OCI-LY1 (cell line): ENCODE measurements around the gene KIF20A.

Source experiments
- H2AFZ ChIP-seq: fragments of 200-600 bp; sonication (generic), shearing (Covaris generic); 2 replicates; pipeline ENCODE4 v1.6.0; 2014; ENCODE audit warnings: antibody characterized with exemption, mild to moderate bottlenecking, low read length
- H3F3A ChIP-seq: fragments of 200-600 bp; sonication (generic), shearing (Covaris generic); 2 replicates; pipeline ENCODE4 v1.6.0; 2014; ENCODE audit warnings: mild to moderate bottlenecking, antibody characterized with exemption, low read length, moderate library complexity; ENCODE audit not compliant: insufficient read depth
- H3K27ac ChIP-seq: fragments of 200-600 bp; sonication (generic); 2 replicates; pipeline ENCODE4 v1.5.1; 2014; ENCODE audit warnings: low read length, mixed run types, mild to moderate bottlenecking, low read depth; ENCODE audit not compliant: poor library complexity, severe bottlenecking
- H3K27me3 ChIP-seq: fragments of 200-600 bp; sonication (generic); 2 replicates; pipeline ENCODE4 v1.6.0; 2014; ENCODE audit warnings: antibody characterized with exemption, mild to moderate bottlenecking, low read length, moderate library complexity; ENCODE audit not compliant: insufficient read depth
- H3K36me3 ChIP-seq: fragments of 200-600 bp; sonication (generic); 2 replicates; pipeline ENCODE4 v1.6.1; 2014; ENCODE audit warnings: mild to moderate bottlenecking, antibody characterized with exemption, low read length, moderate library complexity, mixed read lengths; ENCODE audit not compliant: insufficient read depth
- H3K4me1 ChIP-seq: fragments of 200-600 bp; sonication (generic); 2 replicates; pipeline ENCODE4 v1.5.1; 2014; ENCODE audit warnings: mild to moderate bottlenecking, low read length, moderate library complexity; ENCODE audit not compliant: insufficient read depth, severe bottlenecking
- H3K4me2 ChIP-seq: fragments of 200-600 bp; sonication (generic), shearing (Covaris generic); 2 replicates; pipeline ENCODE4 v1.6.1; 2014; ENCODE audit warnings: low read length
- H3K4me3 ChIP-seq: fragments of 200-600 bp; sonication (generic); 2 replicates; pipeline ENCODE4 v1.5.1; 2014; ENCODE audit warnings: low read length, low read depth, mild to moderate bottlenecking, mixed read lengths; ENCODE audit not compliant: poor library complexity, severe bottlenecking
- H3K79me2 ChIP-seq: fragments of 200-600 bp; shearing (Covaris generic); 2 replicates; pipeline ENCODE4 v1.6.1; 2016; ENCODE audit warnings: mixed run types, low read length, mixed read lengths; ENCODE audit not compliant: insufficient read depth
- H3K9ac ChIP-seq: fragments of 200-600 bp; sonication (generic), shearing (Covaris generic); 2 replicates; pipeline ENCODE4 v1.6.1; 2014; ENCODE audit warnings: mild to moderate bottlenecking, low read length, mixed read lengths
- H3K9me2 ChIP-seq: fragments of 200-600 bp; sonication (generic), shearing (Covaris generic); 2 replicates; pipeline ENCODE4 v1.6.1; 2014; ENCODE audit warnings: low read depth, mild to moderate bottlenecking, low read length, mixed read lengths
- H3K9me3 ChIP-seq: fragments of 200-600 bp; shearing (Covaris generic); 2 replicates; pipeline ENCODE4 v1.6.1; 2014; ENCODE audit warnings: low read length, mixed read lengths
- H4K20me1 ChIP-seq: fragments of 200-600 bp; sonication (generic), shearing (Covaris generic); 2 replicates; pipeline ENCODE4 v1.6.0; 2016; ENCODE audit warnings: mild to moderate bottlenecking, low read length; ENCODE audit not compliant: insufficient read depth
- EZH2 ChIP-seq: fragments of 200-600 bp; sonication (generic), shearing (Covaris generic); IDR thresholded peaks from 2 replicates; pipeline ENCODE4 v1.8.0; 2017; ENCODE audit warnings: borderline replicate concordance, mixed run types, mild to moderate bottlenecking, antibody characterized with exemption, low read length, moderate library complexity, mixed read lengths
- TF ChIP-seq, protein P1 (sequence below): fragments of 200-600 bp; sonication (generic), shearing (Covaris generic); IDR thresholded peaks from 2 replicates; pipeline ENCODE4 v1.5.1; 2017; ENCODE audit warnings: mild to moderate bottlenecking, antibody characterized with exemption, low read length, moderate library complexity, mixed read lengths

Gene KIF20A

DNA sequence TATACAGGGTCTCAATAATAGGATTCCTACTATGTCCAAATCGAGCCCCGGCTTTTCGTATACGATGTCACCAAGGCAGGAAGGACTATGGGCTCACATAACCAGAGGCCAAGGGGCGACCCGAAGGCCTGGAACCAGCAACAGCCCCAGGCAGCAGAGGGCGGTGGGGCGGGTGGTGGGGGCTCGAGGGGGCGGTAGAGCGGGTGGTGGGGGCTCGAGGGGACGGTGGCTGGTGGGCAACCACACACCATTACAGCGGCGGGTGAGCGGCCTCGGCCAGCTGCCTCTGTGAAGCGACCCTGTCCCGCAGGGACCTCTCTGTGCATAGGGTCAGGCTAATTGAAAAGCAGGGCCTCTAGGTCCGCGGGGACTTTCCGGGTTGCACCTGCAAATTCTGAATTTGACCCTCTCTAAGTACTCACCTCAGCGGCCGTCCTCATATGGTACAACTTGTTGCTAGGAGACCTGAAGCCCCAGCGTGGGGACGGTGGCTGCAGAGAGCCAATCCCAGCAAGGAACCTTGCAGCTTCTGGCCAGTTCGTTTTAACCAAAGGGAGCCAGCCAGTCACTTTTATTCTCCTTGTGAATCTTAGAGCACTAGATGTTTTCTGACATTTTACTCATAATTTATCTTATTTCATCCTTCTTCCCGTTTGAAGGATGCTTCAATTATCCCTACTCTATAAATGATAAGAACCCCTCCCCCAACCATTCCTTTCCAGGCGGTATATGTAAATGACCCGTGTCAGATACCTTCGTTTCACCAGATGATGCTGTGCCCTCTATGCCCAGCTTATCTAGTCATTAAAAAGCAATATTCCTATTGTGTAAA lies 39.7 kb upstream of the KIF20A start, which contains the start of gene NME5:
Gene NME5, minus strand, starts transcription at position 480 of the 832 bp plus-strand sequence. CDS start 648 bp downstream, outside the sequence.
- Histone ChIP-seq H4K20me1 (no peaks in the 10 kb centered on the region), H3K79me2 (no peaks in the 10 kb centered on the region), H3K9me3 (no peaks in the 10 kb centered on the region), H3K9ac (no peak within 1 kb of the TSS), H3K4me1 (peaks cover 10% of the 10 kb centered on the region), H3K9me2 (no peaks in the 10 kb centered on the region), H2AFZ (no peak within 1 kb of the TSS), H3F3A (no peaks in the 10 kb centered on the region), H3K27me3 (no peaks in the 10 kb centered on the region), H3K36me3 (no peaks in the 10 kb centered on the region), H3K4me3 (peak within 1 kb of the TSS; percentile 37), H3K4me2 (peak within 1 kb of the TSS; percentile 58), H3K27ac (no peak within 1 kb of the TSS)
- TF ChIP-seq, protein P1, sequence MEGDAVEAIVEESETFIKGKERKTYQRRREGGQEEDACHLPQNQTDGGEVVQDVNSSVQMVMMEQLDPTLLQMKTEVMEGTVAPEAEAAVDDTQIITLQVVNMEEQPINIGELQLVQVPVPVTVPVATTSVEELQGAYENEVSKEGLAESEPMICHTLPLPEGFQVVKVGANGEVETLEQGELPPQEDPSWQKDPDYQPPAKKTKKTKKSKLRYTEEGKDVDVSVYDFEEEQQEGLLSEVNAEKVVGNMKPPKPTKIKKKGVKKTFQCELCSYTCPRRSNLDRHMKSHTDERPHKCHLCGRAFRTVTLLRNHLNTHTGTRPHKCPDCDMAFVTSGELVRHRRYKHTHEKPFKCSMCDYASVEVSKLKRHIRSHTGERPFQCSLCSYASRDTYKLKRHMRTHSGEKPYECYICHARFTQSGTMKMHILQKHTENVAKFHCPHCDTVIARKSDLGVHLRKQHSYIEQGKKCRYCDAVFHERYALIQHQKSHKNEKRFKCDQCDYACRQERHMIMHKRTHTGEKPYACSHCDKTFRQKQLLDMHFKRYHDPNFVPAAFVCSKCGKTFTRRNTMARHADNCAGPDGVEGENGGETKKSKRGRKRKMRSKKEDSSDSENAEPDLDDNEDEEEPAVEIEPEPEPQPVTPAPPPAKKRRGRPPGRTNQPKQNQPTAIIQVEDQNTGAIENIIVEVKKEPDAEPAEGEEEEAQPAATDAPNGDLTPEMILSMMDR: no peak
- TF ChIP-seq EZH2: no peak

DNA sequence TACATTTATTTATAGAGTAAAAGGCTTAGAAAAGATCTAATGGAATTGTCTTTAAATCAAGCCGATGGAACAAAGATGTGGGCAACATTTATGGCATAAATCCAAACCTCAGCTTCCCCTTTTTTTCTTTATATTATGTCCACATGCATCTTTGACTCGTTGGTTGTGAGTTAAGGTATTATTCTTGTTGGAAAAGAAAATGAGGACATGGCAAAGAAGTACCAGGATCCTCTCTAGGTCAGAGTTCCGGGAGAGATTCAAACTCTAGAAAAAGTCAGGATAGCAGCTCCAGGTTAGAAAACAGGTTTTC lies 39.2 kb upstream of the KIF20A start:
- Histone ChIP-seq H3K79me2 (no peaks in the 10 kb centered on the region), H4K20me1 (no peaks in the 10 kb centered on the region), H3K27me3 (no peaks in the 10 kb centered on the region), H3K9me3 (no peaks in the 10 kb centered on the region), H3K9me2 (no peaks in the 10 kb centered on the region), H3K27ac (no peak overlapping the region), H3K4me1 (peaks cover 10% of the 10 kb centered on the region), H3F3A (no peaks in the 10 kb centered on the region), H3K9ac (no peak overlapping the region), H3K4me2 (peak overlapping the region; percentile 58; the same call in 1 of the 2 replicates), H3K4me3 (peak overlapping the region; percentile 37), H2AFZ (no peak overlapping the region), H3K36me3 (no peaks in the 10 kb centered on the region)
- no peak for TF ChIP-seq EZH2
- TF ChIP-seq, protein P1: no peak

DNA sequence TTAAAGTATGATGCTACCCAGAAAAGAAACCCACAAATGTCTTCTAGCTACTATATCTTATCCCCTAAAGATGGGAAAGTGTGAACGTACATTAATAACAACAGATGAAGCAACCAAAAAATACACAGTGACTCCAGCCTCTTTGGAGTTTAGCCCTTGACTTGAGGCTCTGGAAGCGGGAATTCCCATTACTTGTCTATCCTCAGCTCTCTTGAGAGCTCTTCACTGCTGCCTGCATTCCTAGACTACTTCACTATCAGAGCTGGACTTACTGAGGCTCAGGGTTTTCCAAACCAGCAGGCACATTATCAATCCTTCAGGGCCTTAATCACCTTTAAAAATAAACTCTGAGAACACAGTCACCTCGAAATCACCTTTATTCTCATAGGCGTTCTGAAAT lies 38.6 kb upstream of the KIF20A start:
- Histone ChIP-seq H3K9ac (no peak overlapping the region), H3K4me1 (peaks cover 10% of the 10 kb centered on the region), H3K36me3 (no peaks in the 10 kb centered on the region), H3K9me2 (no peaks in the 10 kb centered on the region), H4K20me1 (no peaks in the 10 kb centered on the region), H3K4me3 (no peak overlapping the region), H3K27ac (no peak overlapping the region), H3F3A (no peaks in the 10 kb centered on the region), H3K9me3 (no peaks in the 10 kb centered on the region), H3K27me3 (no peaks in the 10 kb centered on the region), H3K79me2 (no peaks in the 10 kb centered on the region), H3K4me2 (no peak overlapping the region), H2AFZ (no peak overlapping the region)
- TF ChIP-seq EZH2: no peak
- TF ChIP-seq, protein P1: no peak
